PC-9 (cell line): ENCODE results near the gene CYP2A13. TPM values are rescaled to one million over a fixed set of nuclear protein-coding genes. Genes with fewer than 3 reads are reported as not detected.
"Not testable (repeated sequence)": the region's sequence is repeated elsewhere in the genome, so short reads cannot be mapped to it uniquely, and the experiment has no call there.

Experiments used
- BruUV-seq: library from RNA; stranded (reverse); fragments of 400-500 nt; replicated peaks from 2 replicates; lab custom pipeline; 2021; lab: Mats Ljungman, UMichigan
- CTCF ChIA-PET: fragments of 300-600 bp; sonication (Branson Sonifier 250); formaldehyde crosslinking; loops from one replicate; lab custom pipeline; 2022; ENCODE audit warnings: antibody characterized with exemption; lab: Charles Lee
- POLR2A ChIA-PET: fragments of 300-600 bp; sonication (Branson Sonifier 250); formaldehyde crosslinking; loops from one replicate; lab custom pipeline; 2022; ENCODE audit warnings: antibody characterized with exemption; ENCODE audit not compliant: unreplicated experiment; lab: Charles Lee
- DNase-seq, 2 experiments: peaks; one replicate each; pipeline versions ENCODE4 v3.0.0 to v3.0.0-alpha.2; 2015 to 2022; ENCODE audit warnings: mixed read lengths in 1 of 2
- H2AFZ ChIP-seq: fragments of 200-600 bp; sonication (generic); 2 replicates; pipeline ENCODE4 v1.8.1; 2017; ENCODE audit warnings: antibody characterized with exemption
- H3F3A ChIP-seq: fragments of 200-600 bp; sonication (generic); 2 replicates; pipeline ENCODE4 v1.8.1; 2017; ENCODE audit warnings: antibody characterized with exemption, mild to moderate bottlenecking, low read depth; ENCODE audit not compliant: insufficient read depth
- H3K27ac ChIP-seq: fragments of 200-600 bp; sonication (generic); 2 replicates; pipeline ENCODE4 v1.6.1; 2016; ENCODE audit warnings: mixed run types
- H3K27me3 ChIP-seq: fragments of 200-600 bp; sonication (generic); 2 replicates; pipeline ENCODE4 v1.6.1; 2016; ENCODE audit warnings: low read depth, mixed run types; ENCODE audit not compliant: insufficient read depth
- H3K36me3 ChIP-seq: fragments of 200-600 bp; sonication (generic); 2 replicates; pipeline ENCODE4 v1.6.1; 2016; ENCODE audit warnings: low read depth, mixed run types
- H3K4me1 ChIP-seq: fragments of 200-600 bp; sonication (generic); replicated peaks from 2 replicates; pipeline ENCODE4 v1.6.1; 2016; ENCODE audit warnings: mixed run types; ENCODE audit not compliant: insufficient read depth
- H3K4me2 ChIP-seq: fragments of 200-600 bp; sonication (generic); 2 replicates; pipeline ENCODE4 v1.6.1; 2017; ENCODE audit warnings: mixed run types
- H3K4me3 ChIP-seq: fragments of 200-600 bp; sonication (generic); 2 replicates; pipeline ENCODE4 v1.6.1; 2016; ENCODE audit warnings: mixed run types
- H3K79me2 ChIP-seq: fragments of 200-600 bp; sonication (generic); 2 replicates; pipeline ENCODE4 v1.6.1; 2017; ENCODE audit warnings: low read depth, mixed run types
- H3K9me2 ChIP-seq: fragments of 200-600 bp; sonication (generic); 2 replicates; pipeline ENCODE4 v1.8.1; 2017; ENCODE audit warnings: mild to moderate bottlenecking; ENCODE audit not compliant: insufficient read depth
- H3K9me3 ChIP-seq: fragments of 200-600 bp; sonication (generic); 2 replicates; pipeline ENCODE4 v1.8.1; 2016; ENCODE audit warnings: low read depth; ENCODE audit not compliant: insufficient read depth
- H4K20me1 ChIP-seq: fragments of 200-600 bp; sonication (generic); 2 replicates; pipeline ENCODE4 v1.8.1; 2017; ENCODE audit not compliant: insufficient read depth
- CTCF ChIP-seq: fragments of 200-600 bp; sonication (generic); conservative IDR thresholded peaks from 2 replicates; pipeline ENCODE4 v1.6.1; 2017; ENCODE audit warnings: mixed run types, antibody characterized with exemption, mild to moderate bottlenecking, moderate library complexity
- EZH2 ChIP-seq: fragments of 200-600 bp; sonication (generic); IDR thresholded peaks from 2 replicates; pipeline ENCODE4 v1.8.0; 2017; ENCODE audit warnings: antibody characterized with exemption, low read depth
- intact Hi-C: fragments of 100-400 bp; cut with micrococcal nuclease; formaldehyde crosslinking; loops from one replicate; pipeline ENCODE4 v1.10.0; 2022; ENCODE audit not compliant: unreplicated experiment
- total RNA-seq: library from RNA; stranded (reverse); gene quantifications from 2 replicates; pipeline ENCODE4 v1.2.3, GENCODE V29; 2021

Gene CYP2A13
- total RNA-seq, 1 experiment from 2014 or later: not detected

DNA sequence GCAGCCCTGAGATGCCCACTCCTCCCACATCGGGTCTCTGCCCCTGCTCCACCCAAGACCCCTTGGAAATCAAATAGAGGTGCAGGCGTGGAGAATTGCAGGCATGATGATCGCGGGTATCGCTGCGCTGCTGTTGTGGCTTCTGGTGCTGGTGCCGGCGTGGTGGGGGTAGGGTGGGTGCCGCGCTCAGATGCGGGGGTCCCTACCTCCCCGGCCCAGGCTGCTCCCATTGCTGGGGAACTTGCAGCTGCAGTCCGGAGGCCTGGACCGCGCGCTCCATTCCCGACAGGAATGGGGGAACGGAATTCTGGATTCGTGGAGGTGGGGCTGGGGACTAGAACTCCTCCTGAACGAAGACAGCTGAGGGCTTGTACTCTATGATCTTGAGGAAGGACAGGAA lies 46.4 kb downstream of the CYP2A13 start:
- Histone ChIP-seq H4K20me1 (no peaks in the 10 kb centered on the region), H3K4me2 (no peak overlapping the region), H3K9me3 (no peaks in the 10 kb centered on the region), H2AFZ (no peak overlapping the region), H3K9me2 (no peaks in the 10 kb centered on the region), H3K4me1 (0 out of 2 replicates have a peak, but pooled peaks cover 5% of the 10 kb centered on the region), H3K36me3 (no peaks in the 10 kb centered on the region), H3K4me3 (no peak overlapping the region), H3K79me2 (no peaks in the 10 kb centered on the region), H3F3A (no peaks in the 10 kb centered on the region; the same call in 1 of the 2 replicates), H3K27me3 (peaks cover 3% of the 10 kb centered on the region), H3K27ac (no peak overlapping the region)
- DNase-seq: no peak
- TF ChIP-seq EZH2: no peak
- TF ChIP-seq CTCF: no peak
- BruUV-seq: no TSS peak
- intact Hi-C loops: no loop called here
- POLR2A ChIA-PET: no interaction called here
- CTCF ChIA-PET: no interaction called here

DNA sequence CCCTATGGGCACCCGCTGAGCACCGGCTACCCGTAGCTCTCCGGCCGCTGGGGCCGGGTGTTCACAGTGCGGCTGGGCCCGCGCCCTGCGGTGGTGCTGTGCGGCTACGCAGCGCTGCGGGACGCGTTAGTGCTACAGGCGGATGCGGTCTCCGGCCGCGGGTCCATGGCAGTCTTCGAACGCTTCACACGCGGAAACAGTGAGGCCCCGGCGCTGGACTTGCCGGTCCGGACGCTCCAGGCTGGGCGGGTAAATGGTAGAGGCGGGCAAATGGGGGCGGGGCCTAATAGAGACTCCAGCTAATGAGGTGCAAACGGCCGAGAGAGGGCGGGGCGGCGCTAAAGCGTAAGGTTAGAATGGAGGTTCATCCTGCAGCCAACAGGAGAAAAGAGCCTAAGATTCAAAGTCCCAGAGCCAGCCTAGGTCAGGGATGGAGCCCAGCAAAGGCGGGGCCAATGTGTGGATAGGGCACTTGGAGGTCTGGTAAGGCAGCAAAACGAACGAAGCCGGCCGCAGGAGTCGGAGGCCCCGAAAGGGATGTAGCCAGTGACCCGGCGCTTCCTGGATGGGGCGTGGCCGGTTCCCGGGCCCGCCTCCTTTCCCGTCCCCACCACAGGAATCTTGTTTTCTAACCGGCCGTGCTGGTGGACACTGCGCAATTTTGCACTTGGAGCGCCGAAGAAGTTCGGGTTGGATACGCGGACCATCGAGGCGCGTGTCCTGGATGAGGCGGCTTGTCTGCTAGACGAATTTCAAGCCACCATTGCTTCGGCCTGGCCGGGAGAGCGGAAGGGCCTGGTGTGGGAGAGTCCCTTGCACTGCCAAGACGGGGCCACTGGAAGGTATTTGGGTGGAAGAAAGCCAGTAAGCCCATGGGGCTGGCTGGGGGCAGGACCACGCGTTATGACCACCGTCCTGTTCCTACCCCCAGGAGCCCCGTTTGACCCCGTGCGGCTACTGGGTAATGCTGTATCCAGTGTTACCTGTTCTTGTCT lies 47.4 kb downstream of the CYP2A13 start:
- intact Hi-C loops, H3K79me2 ChIP-seq, H3K27ac ChIP-seq, H2AFZ ChIP-seq, H3K36me3 ChIP-seq, H3K9me2 ChIP-seq, H3K4me2 ChIP-seq, H3K9me3 ChIP-seq, H4K20me1 ChIP-seq, H3K4me1 ChIP-seq, H3K4me3 ChIP-seq, H3F3A ChIP-seq, CTCF ChIA-PET, H3K27me3 ChIP-seq: not testable (repeated sequence)
- POLR2A ChIA-PET: interaction anchor here (0.6 kb wide), 1 partner anchor 12 kb away, joined by 7 read pairs; no protein-coding TSS in a partner anchor
- DNase-seq: peak in 1 of 2 experiments; percentile 71
- BruUV-seq: TSS peak; percentile 47

DNA sequence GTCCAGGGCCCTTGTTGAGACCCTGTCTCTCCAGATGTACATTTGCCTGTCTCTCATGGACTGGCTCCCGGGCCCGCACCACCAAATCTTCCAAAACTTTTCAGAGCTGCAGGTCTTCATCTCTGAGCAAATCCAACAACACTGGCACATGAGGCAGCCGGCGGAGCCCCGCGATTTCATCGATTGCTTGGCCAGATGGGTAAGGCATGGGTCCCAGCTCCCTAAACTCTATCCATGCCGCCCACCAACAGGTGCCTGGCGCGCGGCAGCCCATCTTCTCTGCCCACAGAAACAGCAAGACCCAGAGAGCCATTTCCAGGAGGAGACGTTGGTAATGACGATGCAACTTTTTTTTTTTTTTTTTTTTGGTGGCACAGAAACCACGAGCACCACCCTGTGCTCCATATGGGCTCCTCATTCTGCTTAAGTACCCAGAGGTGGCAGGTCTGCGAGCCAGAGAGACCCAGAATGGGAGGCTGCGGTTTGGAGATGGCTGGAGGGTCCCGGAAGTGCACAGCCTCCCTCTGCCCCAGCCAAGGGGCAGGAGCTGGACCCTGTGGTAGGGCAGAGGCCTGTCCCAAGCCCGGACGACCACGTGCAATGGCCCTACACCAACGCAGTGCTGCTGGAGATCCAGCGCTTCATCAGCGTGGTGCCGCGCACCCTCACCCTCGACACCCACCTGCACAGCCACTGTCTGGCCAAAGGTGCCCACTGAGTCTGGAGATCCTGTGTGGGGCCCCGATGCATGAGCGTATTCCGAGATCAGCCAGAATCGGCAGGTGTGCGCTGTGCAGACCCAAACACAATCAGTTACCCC lies 48.6 kb downstream of the CYP2A13 start:
- Histone ChIP-seq H3F3A (no peaks in the 10 kb centered on the region; the same call in 1 of the 2 replicates), H3K4me2 (no peak overlapping the region), H3K4me1 (0 out of 2 replicates have a peak, but pooled peaks cover 5% of the 10 kb centered on the region), H3K4me3 (no peak overlapping the region), H3K9me3 (no peaks in the 10 kb centered on the region), H4K20me1 (no peaks in the 10 kb centered on the region), H3K27ac (no peak overlapping the region), H3K27me3 (peaks cover 3% of the 10 kb centered on the region), H3K9me2 (no peaks in the 10 kb centered on the region), H3K79me2 (no peaks in the 10 kb centered on the region), H3K36me3 (no peaks in the 10 kb centered on the region), H2AFZ (no peak overlapping the region)
- CTCF ChIA-PET: no interaction called here
- no TSS peak for BruUV-seq
- TF ChIP-seq EZH2: no peak
- TF ChIP-seq CTCF: no peak
- DNase-seq: no peak
- intact Hi-C loops: no loop called here
- POLR2A ChIA-PET: no interaction called here
